Panc1 (cell line): ENCODE measurements around the gene CASR.

Experiments used
- POLR2AphosphoS5 ChIP-seq: IDR thresholded peaks from 2 replicates; pipeline ENCODE4 v1.6.1; 2012; ENCODE audit warnings: mild to moderate bottlenecking, low read depth, low read length, moderate library complexity
- SIN3A ChIP-seq: IDR thresholded peaks from 2 replicates; pipeline ENCODE4 v1.6.1; 2012; ENCODE audit warnings: low read depth, mild to moderate bottlenecking, low read length, moderate library complexity, borderline replicate concordance; ENCODE audit not compliant: insufficient read depth
- TCF7L2 ChIP-seq: IDR thresholded peaks from 2 replicates; pipeline ENCODE4 v1.6.1; 2011; ENCODE audit warnings: mild to moderate bottlenecking, low read depth, low read length, inconsistent platforms
- TF ChIP-seq, protein P1 (sequence below): fragments of 450-650 bp; IDR thresholded peaks from 2 replicates; pipeline ENCODE4 v1.5.1; 2017; ENCODE audit warnings: mild to moderate bottlenecking
- TF ChIP-seq, protein P2 (sequence below), 2 experiments: IDR thresholded peaks; 2 replicates each; pipeline ENCODE4 v1.6.1; 2011 to 2012; ENCODE audit warnings: low read depth in 2 of 2, control low read depth in 1 of 2, low read length in 1 of 2, mild to moderate bottlenecking in 1 of 2, moderate library complexity in 1 of 2; ENCODE audit not compliant: insufficient read depth in 1 of 2

DNA sequence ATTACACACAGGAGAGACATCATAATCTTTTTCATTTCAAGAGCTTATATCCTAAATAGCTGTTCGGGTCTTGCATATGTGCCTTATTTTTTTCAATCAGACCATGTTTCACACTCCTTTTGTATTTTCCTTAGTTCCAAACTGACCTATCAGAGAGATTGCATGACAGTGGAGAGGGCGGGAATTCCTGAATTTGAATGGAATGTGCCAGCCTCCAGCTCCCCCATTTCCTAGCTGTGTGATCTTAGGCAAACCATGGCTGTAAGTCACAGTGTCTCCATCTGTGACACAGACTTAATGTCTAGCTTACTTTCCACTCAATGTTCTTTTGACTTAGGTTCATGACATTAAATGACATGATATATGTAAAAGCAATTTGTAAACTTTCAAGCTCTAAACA lies 79.6 kb downstream of the CASR start:
- TF ChIP-seq POLR2AphosphoS5 (no peak), TCF7L2 (no peak), SIN3A (no peak)
- TF ChIP-seq, protein P1, sequence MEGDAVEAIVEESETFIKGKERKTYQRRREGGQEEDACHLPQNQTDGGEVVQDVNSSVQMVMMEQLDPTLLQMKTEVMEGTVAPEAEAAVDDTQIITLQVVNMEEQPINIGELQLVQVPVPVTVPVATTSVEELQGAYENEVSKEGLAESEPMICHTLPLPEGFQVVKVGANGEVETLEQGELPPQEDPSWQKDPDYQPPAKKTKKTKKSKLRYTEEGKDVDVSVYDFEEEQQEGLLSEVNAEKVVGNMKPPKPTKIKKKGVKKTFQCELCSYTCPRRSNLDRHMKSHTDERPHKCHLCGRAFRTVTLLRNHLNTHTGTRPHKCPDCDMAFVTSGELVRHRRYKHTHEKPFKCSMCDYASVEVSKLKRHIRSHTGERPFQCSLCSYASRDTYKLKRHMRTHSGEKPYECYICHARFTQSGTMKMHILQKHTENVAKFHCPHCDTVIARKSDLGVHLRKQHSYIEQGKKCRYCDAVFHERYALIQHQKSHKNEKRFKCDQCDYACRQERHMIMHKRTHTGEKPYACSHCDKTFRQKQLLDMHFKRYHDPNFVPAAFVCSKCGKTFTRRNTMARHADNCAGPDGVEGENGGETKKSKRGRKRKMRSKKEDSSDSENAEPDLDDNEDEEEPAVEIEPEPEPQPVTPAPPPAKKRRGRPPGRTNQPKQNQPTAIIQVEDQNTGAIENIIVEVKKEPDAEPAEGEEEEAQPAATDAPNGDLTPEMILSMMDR: no peak
- TF ChIP-seq, protein P2, sequence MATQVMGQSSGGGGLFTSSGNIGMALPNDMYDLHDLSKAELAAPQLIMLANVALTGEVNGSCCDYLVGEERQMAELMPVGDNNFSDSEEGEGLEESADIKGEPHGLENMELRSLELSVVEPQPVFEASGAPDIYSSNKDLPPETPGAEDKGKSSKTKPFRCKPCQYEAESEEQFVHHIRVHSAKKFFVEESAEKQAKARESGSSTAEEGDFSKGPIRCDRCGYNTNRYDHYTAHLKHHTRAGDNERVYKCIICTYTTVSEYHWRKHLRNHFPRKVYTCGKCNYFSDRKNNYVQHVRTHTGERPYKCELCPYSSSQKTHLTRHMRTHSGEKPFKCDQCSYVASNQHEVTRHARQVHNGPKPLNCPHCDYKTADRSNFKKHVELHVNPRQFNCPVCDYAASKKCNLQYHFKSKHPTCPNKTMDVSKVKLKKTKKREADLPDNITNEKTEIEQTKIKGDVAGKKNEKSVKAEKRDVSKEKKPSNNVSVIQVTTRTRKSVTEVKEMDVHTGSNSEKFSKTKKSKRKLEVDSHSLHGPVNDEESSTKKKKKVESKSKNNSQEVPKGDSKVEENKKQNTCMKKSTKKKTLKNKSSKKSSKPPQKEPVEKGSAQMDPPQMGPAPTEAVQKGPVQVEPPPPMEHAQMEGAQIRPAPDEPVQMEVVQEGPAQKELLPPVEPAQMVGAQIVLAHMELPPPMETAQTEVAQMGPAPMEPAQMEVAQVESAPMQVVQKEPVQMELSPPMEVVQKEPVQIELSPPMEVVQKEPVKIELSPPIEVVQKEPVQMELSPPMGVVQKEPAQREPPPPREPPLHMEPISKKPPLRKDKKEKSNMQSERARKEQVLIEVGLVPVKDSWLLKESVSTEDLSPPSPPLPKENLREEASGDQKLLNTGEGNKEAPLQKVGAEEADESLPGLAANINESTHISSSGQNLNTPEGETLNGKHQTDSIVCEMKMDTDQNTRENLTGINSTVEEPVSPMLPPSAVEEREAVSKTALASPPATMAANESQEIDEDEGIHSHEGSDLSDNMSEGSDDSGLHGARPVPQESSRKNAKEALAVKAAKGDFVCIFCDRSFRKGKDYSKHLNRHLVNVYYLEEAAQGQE (IDR thresholded peaks at IDR 0.05; ENCODE audit: insufficient read depth in 1 of 2, low read depth in 2 of 2, low read length in 1 of 2): no peak
